OCI-LY3 (cell line): ENCODE results near the gene C18orf63.

ENCODE experiments used
- EZH2phosphoT487 ChIP-seq: fragments of 200-600 bp; shearing (Covaris generic); IDR thresholded peaks from 2 replicates; pipeline ENCODE4 v1.6.1; 2018; ENCODE audit warnings: antibody characterized with exemption, mixed run types, low read depth
- TF ChIP-seq, protein P1 (sequence below): fragments of 200-600, 300-600 bp; sonication (generic); IDR thresholded peaks from 2 replicates; pipeline ENCODE4 v1.5.1; 2014; ENCODE audit warnings: antibody characterized with exemption, low read length, low read depth

DNA sequence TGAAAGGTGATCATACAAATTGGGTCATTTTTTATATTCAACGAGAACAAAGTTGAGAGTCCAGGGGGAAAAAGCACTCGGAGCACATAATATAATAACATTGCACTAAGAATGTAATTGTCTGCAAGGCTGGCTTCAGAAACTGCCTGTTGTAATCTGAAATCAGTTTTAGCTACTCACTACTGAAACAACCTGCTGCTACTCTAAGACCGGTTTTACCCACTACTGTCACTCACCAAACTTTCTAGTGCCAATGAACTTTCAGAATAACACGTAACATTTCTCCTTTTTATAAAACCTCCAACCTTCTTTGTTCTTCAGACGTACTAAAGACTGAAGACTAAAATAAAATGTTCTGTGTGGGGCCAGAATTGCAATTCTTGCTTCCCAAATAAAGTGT is 12.3 kb upstream of the C18orf63 start:
- TF ChIP-seq, protein P1, sequence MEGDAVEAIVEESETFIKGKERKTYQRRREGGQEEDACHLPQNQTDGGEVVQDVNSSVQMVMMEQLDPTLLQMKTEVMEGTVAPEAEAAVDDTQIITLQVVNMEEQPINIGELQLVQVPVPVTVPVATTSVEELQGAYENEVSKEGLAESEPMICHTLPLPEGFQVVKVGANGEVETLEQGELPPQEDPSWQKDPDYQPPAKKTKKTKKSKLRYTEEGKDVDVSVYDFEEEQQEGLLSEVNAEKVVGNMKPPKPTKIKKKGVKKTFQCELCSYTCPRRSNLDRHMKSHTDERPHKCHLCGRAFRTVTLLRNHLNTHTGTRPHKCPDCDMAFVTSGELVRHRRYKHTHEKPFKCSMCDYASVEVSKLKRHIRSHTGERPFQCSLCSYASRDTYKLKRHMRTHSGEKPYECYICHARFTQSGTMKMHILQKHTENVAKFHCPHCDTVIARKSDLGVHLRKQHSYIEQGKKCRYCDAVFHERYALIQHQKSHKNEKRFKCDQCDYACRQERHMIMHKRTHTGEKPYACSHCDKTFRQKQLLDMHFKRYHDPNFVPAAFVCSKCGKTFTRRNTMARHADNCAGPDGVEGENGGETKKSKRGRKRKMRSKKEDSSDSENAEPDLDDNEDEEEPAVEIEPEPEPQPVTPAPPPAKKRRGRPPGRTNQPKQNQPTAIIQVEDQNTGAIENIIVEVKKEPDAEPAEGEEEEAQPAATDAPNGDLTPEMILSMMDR, result no peak
- TF ChIP-seq EZH2phosphoT487, result no peak
